SK-N-MC (cell line): ENCODE measurements around the gene LOXHD1.

Source experiments
- EZH2 ChIP-seq: fragments of 200-600 bp; sonication (generic); IDR thresholded peaks from one replicate; pipeline ENCODE4 v1.6.1; 2017; ENCODE audit warnings: antibody characterized with exemption
- FOXP2 ChIP-seq: optimal IDR thresholded peaks from 2 replicates; pipeline ENCODE3; 2011; ENCODE audit warnings: mild to moderate bottlenecking, moderate library complexity; ENCODE audit not compliant: insufficient read depth; ENCODE audit errors: extremely low read length, control extremely low read depth
- POLR2AphosphoS5 ChIP-seq: IDR thresholded peaks from 2 replicates; pipeline ENCODE4 v1.6.1; 2012; ENCODE audit warnings: mild to moderate bottlenecking, low read depth, low read length, borderline replicate concordance

- no peak for TF ChIP-seq POLR2AphosphoS5
- no peak for TF ChIP-seq EZH2
- TF ChIP-seq FOXP2: no peak
These were observed 222.0 kb downstream of the LOXHD1 start for GRCh38 chr18:46435031-46435430.
